GM12878 (cell line): ENCODE data around the gene GJD3. TPM values are rescaled to one million over a fixed set of nuclear protein-coding genes. Genes with fewer than 3 reads are reported as not detected.

Source experiments
- ATAC-seq: fragments of 200-7000 bp; cut with Tn5 transposase; 3 replicates; pipeline ENCODE4 v1.9.1; 2020; ENCODE audit warnings: mild to moderate bottlenecking, moderate library complexity
- BruUV-seq: library from RNA; stranded (reverse); fragments of 400-500 nt; replicated peaks from 2 replicates; lab custom pipeline; 2021; lab: Mats Ljungman, UMichigan
- CTCF ChIA-PET: fragments of 300-600 bp; sonication (Branson Sonifier 250); formaldehyde crosslinking; extraction: SDS; loops from one replicate; lab custom pipeline; 2021; ENCODE audit warnings: inconsistent platforms; lab: Yijun Ruan, JAX
- POLR2A ChIA-PET: fragments of 350-600 bp; formaldehyde crosslinking; extraction: SDS; loops from one replicate; lab custom pipeline; 2021; ENCODE audit warnings: inconsistent platforms; lab: Charles Lee
- RAD21 ChIA-PET: fragments of 300-600 bp; sonication (Branson Sonifier 250); formaldehyde crosslinking; loops from one replicate; lab custom pipeline; 2023; ENCODE audit warnings: antibody characterized with exemption; ENCODE audit not compliant: unreplicated experiment; lab: Charles Lee
- SMC1A ChIA-PET: fragments of 300-600 bp; sonication (Branson Sonifier 250); formaldehyde crosslinking; loops from one replicate; lab custom pipeline; 2023; ENCODE audit not compliant: unreplicated experiment, uncharacterized antibody; lab: Charles Lee
- DNase-seq: peaks from one replicate; pipeline ENCODE4 v3.0.0-alpha.2; 2011; ENCODE audit warnings: low read depth, low spot score
- FAIRE-seq: peaks from 3 replicates; lab custom pipeline; 2011; peaks lifted over from hg19 to GRCh38; lab: Jason Lieb, UNC
- H2AFZ ChIP-seq: 2 replicates; pipeline ENCODE4 v1.6.0; 2011; ENCODE audit warnings: low read depth, low read length, control low read depth; ENCODE audit not compliant: control insufficient read depth
- H3K27ac ChIP-seq: 2 replicates; pipeline ENCODE4 v1.5.1; 2011; ENCODE audit warnings: control low read depth; ENCODE audit not compliant: control insufficient read depth, insufficient read depth
- H3K27me3 ChIP-seq, 2 experiments: replicated peaks in 1 of 2; 2 replicates each; pipeline versions ENCODE4 v1.6.0 to v1.6.1; 2011; ENCODE audit warnings: low read length in 1 of 2; ENCODE audit not compliant: control insufficient read depth in 2 of 2, insufficient read depth in 2 of 2
- H3K36me3 ChIP-seq, 2 experiments: 2 replicates each; pipeline ENCODE4 v1.5.1; 2011; ENCODE audit warnings: low read length in 1 of 2; ENCODE audit not compliant: control insufficient read depth in 2 of 2, insufficient read depth in 2 of 2
- H3K4me1 ChIP-seq: 2 replicates; pipeline ENCODE4 v1.6.1; 2011; ENCODE audit warnings: mild to moderate bottlenecking, low read length, moderate library complexity, mixed read lengths; ENCODE audit not compliant: control insufficient read depth, insufficient read depth
- H3K4me2 ChIP-seq: 2 replicates; pipeline ENCODE4 v1.6.0; 2011; ENCODE audit warnings: control low read depth; ENCODE audit not compliant: control insufficient read depth, insufficient read depth
- H3K4me3 ChIP-seq: fragments of 200-600 bp; sonication (generic); 2 replicates; pipeline ENCODE4 v1.5.1; 2016
- H3K79me2 ChIP-seq: 2 replicates; pipeline ENCODE4 v1.6.0; 2011; ENCODE audit warnings: low read length; ENCODE audit not compliant: control insufficient read depth, insufficient read depth
- H3K9ac ChIP-seq: 2 replicates; pipeline ENCODE4 v1.8.0; 2011; ENCODE audit warnings: low read length, control low read depth, mixed read lengths; ENCODE audit not compliant: control insufficient read depth, insufficient read depth
- H3K9me3 ChIP-seq: replicated peaks from 3 replicates; pipeline ENCODE4 v1.5.1; 2011; ENCODE audit warnings: mild to moderate bottlenecking, low read length; ENCODE audit not compliant: control insufficient read depth, insufficient read depth
- H4K20me1 ChIP-seq: 2 replicates; pipeline ENCODE4 v1.6.0; 2011; ENCODE audit not compliant: control insufficient read depth, insufficient read depth
- CEBPB ChIP-seq, 2 experiments: fragments of 150-350 bp in 1 of 2; IDR thresholded peaks; 2 replicates each; pipeline ENCODE4 v1.6.1; 2012 to 2014; ENCODE audit warnings: low read depth in 2 of 2, low read length in 2 of 2, borderline replicate concordance in 1 of 2, inconsistent platforms in 1 of 2
- FOS ChIP-seq: IDR thresholded peaks from 3 replicates; pipeline ENCODE4 v1.6.1; 2011; ENCODE audit warnings: borderline replicate concordance; ENCODE audit not compliant: insufficient read length; ENCODE audit errors: extremely low read depth
- FOXM1 ChIP-seq: IDR thresholded peaks from 2 replicates; pipeline ENCODE4 v1.6.1; 2012; ENCODE audit warnings: low read depth, mild to moderate bottlenecking, inconsistent platforms, low read length, moderate library complexity
- GATAD2B ChIP-seq: fragments of 450-650 bp; conservative IDR thresholded peaks from 2 replicates; pipeline ENCODE4 v1.6.1; 2017; ENCODE audit warnings: low read depth, mild to moderate bottlenecking, moderate library complexity
- HDAC6 ChIP-seq: fragments of 200-600 bp; sonication (generic); IDR thresholded peaks from one replicate; pipeline ENCODE4 v1.8.0; 2017; ENCODE audit warnings: antibody characterized with exemption; ENCODE audit not compliant: unreplicated experiment
- IKZF1 ChIP-seq: fragments of 450-650 bp; conservative IDR thresholded peaks from 2 replicates; pipeline ENCODE4 v1.6.1; 2017; ENCODE audit warnings: antibody characterized with exemption, mild to moderate bottlenecking
- LARP7 ChIP-seq: fragments of 450-650 bp; IDR thresholded peaks from 2 replicates; pipeline ENCODE4 v1.6.1; 2017; ENCODE audit warnings: mild to moderate bottlenecking
- NR2F1 ChIP-seq: fragments of 450-650 bp; conservative IDR thresholded peaks from 2 replicates; pipeline ENCODE4 v1.6.1; 2017; ENCODE audit warnings: mild to moderate bottlenecking
- POLR2A ChIP-seq: IDR thresholded peaks from 2 replicates; pipeline ENCODE4 v1.6.1; 2011; ENCODE audit warnings: low read depth, mild to moderate bottlenecking, low read length
- SUPT20H ChIP-seq: IDR thresholded peaks from 2 replicates; pipeline ENCODE4 v1.6.1; 2011; ENCODE audit warnings: low read depth, mild to moderate bottlenecking, low read length, moderate library complexity, borderline replicate concordance; ENCODE audit not compliant: control insufficient read depth
- YY1 ChIP-seq: IDR thresholded peaks from 2 replicates; pipeline ENCODE4 v1.6.1; 2011; ENCODE audit warnings: low read depth, mild to moderate bottlenecking, low read length
- ZNF687 ChIP-seq: fragments of 450-650 bp; IDR thresholded peaks from 2 replicates; pipeline ENCODE4 v1.6.1; 2017; ENCODE audit warnings: mild to moderate bottlenecking, moderate library complexity
- WGBS: methylation state at CpG from one replicate; pipeline ENCODE4 v1.1.6; 2016; ENCODE audit warnings: low lambda C conversion rate; ENCODE audit not compliant: insufficient replicate concordance, insufficient coverage; ENCODE audit errors: missing lambda C conversion rate; 5-methylcytosine and 5-hydroxymethylcytosine counted together
- in situ Hi-C: fragments of 300-500 bp; cut with MboI; formaldehyde crosslinking; loops from 9 replicates; pipeline ENCODE4 v1.14.3; 2018; ENCODE audit warnings: mixed read lengths
- intact Hi-C: fragments of 100-400 bp; cut with micrococcal nuclease; formaldehyde crosslinking; loops from one replicate; pipeline ENCODE4 v1.14.2; 2022; ENCODE audit not compliant: unreplicated experiment
- polyA plus RNA-seq, 11 experiments: library from polyadenylated mRNA; depleted of rRNA in 4 of 11; unstranded in 6 of 11; stranded (reverse) in 5 of 11; fragments of >200 nt; fragmentation: Nextera tagmentation in 4 of 11; fragmentation: Illumina TruSeq in 1 of 11; extraction: Ambion mirVana in 4 of 11; extraction: Trizol in 1 of 11; gene quantifications; 1 replicate in 1 of 11; 2 replicates in 10 of 11; pipeline versions ENCODE4 v1.2.1 to v1.2.3, GENCODE V29; 2011 to 2016; ENCODE audit warnings: inconsistent platforms in 2 of 11, missing spikeins in 2 of 11, low read depth in 1 of 11
- total RNA-seq, 4 experiments: library from RNA; depleted of rRNA in 3 of 4; stranded (reverse); fragments of >200 nt in 3 of 4; fragmentation: Illumina TruSeq in 1 of 4; extraction: Trizol in 1 of 4; gene quantifications; 2 replicates each; pipeline versions ENCODE4 v1.2.1 to v1.2.3, GENCODE V29; 2013 to 2021

The GJD3 gene
- total and polyA plus RNA-seq, 10 of the 15 experiments (the other 5 are each of a cell fraction or from before 2014, with no cell fraction given), result 1.6 TPM; not detected in 9

GRCh38 chr17:40363111-40363827, 1.3 kb downstream of the GJD3 start:
- ChIA-PET POLR2A (interaction anchor here (0.6 to 2.2 kb wide), 2 partner anchors 46 to 168 kb away, joined by 5 to 12 read pairs; no protein-coding TSS in a partner anchor), RAD21 (interaction anchor here (0.6 to 3.5 kb wide), 11 partner anchors 8 to 264 kb away, joined by 3 to 29 read pairs (median 3); partner anchors contain the start of gene IGFBP4), SMC1A (interaction anchor here (0.6 to 4.9 kb wide), 8 partner anchors 37 to 293 kb away, joined by 3 to 38 read pairs (median 4); partner anchors contain the start of gene IGFBP4), CTCF (interaction anchor here (0.6 to 5.9 kb wide), 19 partner anchors 30 to 1299 kb away, joined by 3 to 75 read pairs (median 4); partner anchors contain the start of gene TOP2A)
- no peaks in the 10 kb centered on the region; the same call in none of the 2 replicates for H3K4me1 ChIP-seq
- in situ Hi-C loops, result no loop called here
- H3K27me3 ChIP-seq, result peaks cover 0 to 2% of the 10 kb centered on the region in 2 experiments; a peak in 1 of 4 replicates
- TF ChIP-seq YY1, result no peak
- peak; percentile 98 for TF ChIP-seq HDAC6
- no peak for TF ChIP-seq POLR2A
- no peak for TF ChIP-seq FOXM1
- TF ChIP-seq IKZF1, result peak; percentile 62
- 0 out of 2 replicates have a peak, but pooled peaks have one; percentile 2 for TF ChIP-seq NR2F1
- no peak for TF ChIP-seq SUPT20H
- TF ChIP-seq FOS, result no peak
- TF ChIP-seq LARP7, result peak; percentile 69
- TF ChIP-seq GATAD2B, result peak; percentile 86; the same call in 1 of the 2 replicates
- TF ChIP-seq ZNF687, result no peak; the same call in 1 of the 2 replicates
- TF ChIP-seq CEBPB (IDR thresholded peaks at IDR 0.05; ENCODE audit: borderline replicate concordance in 1 of 2, low read depth in 2 of 2, low read length in 2 of 2), result no peak
- no peak overlapping the region; the same call in 1 of the 2 replicates for H3K9ac ChIP-seq
- peak overlapping the region; percentile 85 for H3K4me2 ChIP-seq
- peak overlapping the region; percentile 62 for H2AFZ ChIP-seq
- H3K36me3 ChIP-seq, result no peaks in the 10 kb centered on the region
- peak; percentile 43 for ATAC-seq
- no TSS peak for BruUV-seq
- no peak for FAIRE-seq
- intact Hi-C loops, result loop anchor here (5.0 kb wide), 2 partner anchors 79 to 184 kb away; partner anchors contain the start of gene IGFBP4
- peak overlapping the region; percentile 65; the same call in 1 of the 2 replicates for H3K4me3 ChIP-seq
- no peaks in the 10 kb centered on the region for H4K20me1 ChIP-seq
- H3K27ac ChIP-seq, result no peak overlapping the region
- H3K79me2 ChIP-seq, result no peaks in the 10 kb centered on the region
- DNase-seq, result no peak
- 7% methylated on average over 74 of the region's 91 CpGs for WGBS
- H3K9me3 ChIP-seq, result no peaks in the 10 kb centered on the region; the same call in 2 of the 3 replicates
